HFFc6 (cell line): ENCODE measurements around the gene BABAM2. TPM values are rescaled to one million over a fixed set of nuclear protein-coding genes. Genes with fewer than 3 reads are reported as not detected.
A peak's percentile ranks its signal among the peaks of the same experiment; 100 is the strongest.

Source experiments
- DNase-seq: peaks from one replicate; pipeline ENCODE4 v3.0.0-alpha.2; 2018
- H3K27ac Mint-ChIP-seq: 2 replicates; pipeline ENCODE4 v1.8.0; 2020; ENCODE audit warnings: mild to moderate bottlenecking, mixed read lengths
- H3K27me3 Mint-ChIP-seq: 2 replicates; pipeline ENCODE4 v1.8.0; 2021; ENCODE audit warnings: mild to moderate bottlenecking, moderate library complexity, mixed read lengths; ENCODE audit not compliant: insufficient read depth
- H3K36me3 Mint-ChIP-seq: 2 replicates; pipeline ENCODE4 v1.8.0; 2021; ENCODE audit warnings: low read depth, mixed read lengths
- H3K4me1 Mint-ChIP-seq: 2 replicates; pipeline ENCODE4 v1.8.0; 2020; ENCODE audit warnings: low read depth, mixed read lengths
- H3K4me3 Mint-ChIP-seq: 2 replicates; pipeline ENCODE4 v1.8.0; 2020; ENCODE audit warnings: mild to moderate bottlenecking, moderate library complexity, mixed read lengths
- H3K9me3 Mint-ChIP-seq: 2 replicates; pipeline ENCODE4 v1.8.0; 2020; ENCODE audit warnings: mild to moderate bottlenecking, mixed read lengths
- CTCF ChIP-seq: fragments of 200-600 bp; sonication (generic); IDR thresholded peaks from 2 replicates; pipeline ENCODE4 v1.5.0; 2021; ENCODE audit warnings: antibody characterized with exemption, mild to moderate bottlenecking
- total RNA-seq, 6 experiments: library from RNA; stranded (reverse); fragmentation: NEBNext Ultra II Directional; extraction: Animal tissue kit (Norgen Biotek cat#: 25700); gene quantifications; 2 replicates in 1 of 6; 3 replicates in 5 of 6; pipeline ENCODE4 v1.2.3, GENCODE V29; 2021

Gene BABAM2
- total RNA-seq, 6 experiments from 2014 or later: 30.8 to 46.6 (median 41.2) TPM

- no peak for DNase-seq
- TF ChIP-seq CTCF: no peak
- H3K4me1 Mint-ChIP-seq: peaks cover 84% of the 10 kb centered on the region
- 0 out of 2 replicates have a peak, but pooled peaks cover 9% of the 10 kb centered on the region for H3K36me3 Mint-ChIP-seq
- H3K4me3 Mint-ChIP-seq: no peak overlapping the region
- H3K27ac Mint-ChIP-seq: peak overlapping the region; percentile 64
- no peaks in the 10 kb centered on the region for H3K27me3 Mint-ChIP-seq
- H3K9me3 Mint-ChIP-seq: no peaks in the 10 kb centered on the region
Observed at GRCh38 chr2:28294451-28294850, 403.9 kb downstream of the BABAM2 start.

GRCh38 chr2:28296243-28296642 is 405.7 kb downstream of the BABAM2 start:
- Mint-ChIP-seq H3K36me3 (0 out of 2 replicates have a peak, but pooled peaks cover 10% of the 10 kb centered on the region), H3K27ac (peak overlapping the region; percentile 84), H3K4me1 (peaks cover 81% of the 10 kb centered on the region), H3K9me3 (no peaks in the 10 kb centered on the region), H3K27me3 (no peaks in the 10 kb centered on the region), H3K4me3 (peak overlapping the region; percentile 60)
- no peak for TF ChIP-seq CTCF
- DNase-seq: peak; percentile 73

- peak; percentile 58 for DNase-seq
- Mint-ChIP-seq H3K27ac (peak overlapping the region; percentile 64), H3K4me3 (peak overlapping the region; percentile 7; the same call in 1 of the 2 replicates), H3K9me3 (no peaks in the 10 kb centered on the region), H3K4me1 (peaks cover 80% of the 10 kb centered on the region), H3K27me3 (no peaks in the 10 kb centered on the region), H3K36me3 (0 out of 2 replicates have a peak, but pooled peaks cover 10% of the 10 kb centered on the region)
- no peak for TF ChIP-seq CTCF
Observed at GRCh38 chr2:28296904-28297303, 406.4 kb downstream of the BABAM2 start.

- Mint-ChIP-seq H3K4me3 (no peak overlapping the region), H3K9me3 (no peaks in the 10 kb centered on the region), H3K4me1 (peaks cover 74% of the 10 kb centered on the region), H3K27ac (no peak overlapping the region), H3K27me3 (no peaks in the 10 kb centered on the region), H3K36me3 (0 out of 2 replicates have a peak, but pooled peaks cover 10% of the 10 kb centered on the region)
- no peak for TF ChIP-seq CTCF
- no peak for DNase-seq
Observed at GRCh38 chr2:28297531-28297930, 407.0 kb downstream of the BABAM2 start.

GRCh38 chr2:28298406-28298805 is 407.9 kb downstream of the BABAM2 start:
- H3K4me3 Mint-ChIP-seq: no peak overlapping the region
- no peak overlapping the region for H3K27ac Mint-ChIP-seq
- peaks cover 65% of the 10 kb centered on the region for H3K4me1 Mint-ChIP-seq
- DNase-seq: no peak
- H3K36me3 Mint-ChIP-seq: peaks cover 15% of the 10 kb centered on the region; the same call in 1 of the 2 replicates
- no peaks in the 10 kb centered on the region for H3K9me3 Mint-ChIP-seq
- no peak for TF ChIP-seq CTCF
- H3K27me3 Mint-ChIP-seq: no peaks in the 10 kb centered on the region; the same call in 1 of the 2 replicates
